PC-9 (cell line): ENCODE results near the gene RIMBP2.

Experiments used
- CTCF ChIP-seq: fragments of 200-600 bp; sonication (generic); conservative IDR thresholded peaks from 2 replicates; pipeline ENCODE4 v1.6.1; 2017; ENCODE audit warnings: mixed run types, antibody characterized with exemption, mild to moderate bottlenecking, moderate library complexity
- EZH2 ChIP-seq: fragments of 200-600 bp; sonication (generic); IDR thresholded peaks from 2 replicates; pipeline ENCODE4 v1.8.0; 2017; ENCODE audit warnings: antibody characterized with exemption, low read depth

GRCh38 chr12:130362060-130362459 lies 354.0 kb downstream of the RIMBP2 start:
- TF ChIP-seq CTCF (no peak), EZH2 (no peak)
